Right renal pelvis (tissue), 4 donors: ENCODE data around the gene STING1. TPM values are rescaled to one million over a fixed set of nuclear protein-coding genes. Genes with fewer than 3 reads are reported as not detected.
"Not testable (repeated sequence)": the region's sequence is repeated elsewhere in the genome, so short reads cannot be mapped to it uniquely, and the experiment has no call there.

ENCODE experiments used
- DNase-seq, 4 donors: peaks; one replicate each; pipeline ENCODE4 v3.0.0-alpha.2; 2013; ENCODE audit warnings: low read depth in 4 of 4, low spot score in 3 of 4, missing footprints in 1 of 4
- polyA plus RNA-seq, 4 donors: library from polyadenylated mRNA; unstranded; fragments of 120-200 nt; gene quantifications; one replicate each; pipeline ENCODE4 v1.2.1, GENCODE V29; 2013; ENCODE audit not compliant: insufficient read length in 4 of 4

The STING1 gene
- 10 to 100 TPM; 28.0 to 35.8 (median 31.7) TPM for polyA plus RNA-seq

- DNase-seq: peak; percentile 55 to 67 (median 62)
Observed at GRCh38 chr5:139482050-139482889, at the start of gene STING1. Gene STING1, minus strand, starts transcription at chr5:139482758. Its CDS starts 1,054 bp downstream, at chr5:139481704.

DNA sequence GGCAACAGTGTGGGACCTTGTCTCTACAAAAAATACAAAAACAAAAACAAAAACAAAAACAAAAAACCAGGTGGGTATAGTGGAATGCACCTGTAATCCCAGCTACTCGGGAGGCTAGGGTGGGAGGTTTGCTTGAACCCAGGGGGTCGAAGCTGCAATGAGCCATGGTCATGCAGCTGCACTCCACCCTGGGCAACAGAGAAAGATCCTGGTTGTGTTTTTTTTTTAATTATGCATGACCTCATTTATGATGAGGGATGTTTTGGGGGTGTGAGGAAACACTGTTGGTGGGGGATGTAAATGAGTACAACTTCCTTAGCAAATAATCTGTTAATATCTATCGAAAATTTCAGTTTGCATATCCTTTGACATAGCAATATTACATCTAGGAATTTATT lies 49.2 kb upstream of the STING1 start:
- no peak for DNase-seq

DNA sequence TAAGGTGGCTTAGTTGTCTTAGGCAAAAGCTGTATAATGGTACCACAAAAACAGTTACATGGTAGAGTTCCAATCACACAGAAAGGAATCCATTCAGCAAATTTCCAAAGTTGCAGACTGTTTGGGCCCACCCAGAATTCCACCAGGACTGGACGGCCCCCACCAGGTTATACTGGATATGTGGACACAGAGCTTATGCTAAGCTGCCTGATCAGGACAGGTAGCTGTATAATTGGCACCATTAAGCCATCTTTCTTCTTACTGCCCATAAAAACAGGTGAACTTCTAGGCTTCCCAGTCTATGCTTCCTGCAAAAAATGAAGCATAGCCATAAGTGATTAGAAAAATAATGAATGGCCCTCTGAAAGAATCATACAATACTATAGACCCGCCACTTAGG lies 47.5 kb upstream of the STING1 start:
- not testable (repeated sequence) for DNase-seq

DNA sequence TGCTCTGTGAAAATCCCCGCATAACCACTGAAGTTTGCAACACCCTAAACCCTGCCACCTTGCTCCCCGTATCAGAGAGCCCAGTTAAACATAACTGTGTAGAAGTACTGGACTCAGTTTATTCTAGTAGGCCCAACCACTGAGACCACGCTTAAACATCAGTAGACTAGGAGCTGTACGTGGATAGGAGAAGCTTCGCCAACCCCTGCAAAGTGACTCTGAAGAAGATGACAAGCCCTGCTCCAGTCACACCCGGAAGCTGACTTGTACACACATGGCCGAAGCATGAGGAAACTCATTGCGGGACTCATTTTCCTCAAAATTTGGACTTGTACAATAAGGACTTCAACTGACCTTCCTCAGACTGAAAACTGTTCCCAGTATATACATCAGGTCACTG lies 46.1 kb upstream of the STING1 start:
- DNase-seq: not testable (repeated sequence)

GRCh38 chr5:139527896-139528467 lies 45.4 kb upstream of the STING1 start:
- DNase-seq: not testable (repeated sequence)

DNA sequence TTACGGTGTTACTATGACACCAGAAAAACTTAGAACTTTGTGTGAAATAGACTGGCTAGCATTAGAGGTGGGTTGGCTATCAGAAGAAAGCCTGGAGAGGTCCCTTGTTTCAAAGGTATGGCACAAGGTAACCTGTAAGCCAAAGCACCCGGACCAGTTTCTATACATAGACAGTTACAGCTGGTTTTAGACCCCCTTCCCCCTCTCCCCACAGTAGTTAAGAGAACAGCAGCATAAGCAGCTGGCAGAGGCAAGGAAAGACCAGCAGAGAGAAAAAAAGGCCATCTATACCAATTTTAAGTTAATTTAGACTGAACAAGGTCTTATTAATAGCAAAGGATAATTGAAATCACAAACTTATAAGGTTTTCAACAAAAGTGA lies 44.5 kb upstream of the STING1 start:
- DNase-seq: not testable (repeated sequence)

GRCh38 chr5:139526309-139527089 lies 43.9 kb upstream of the STING1 start:
- DNase-seq: not testable (repeated sequence)

- DNase-seq: not testable (repeated sequence)
Observed at GRCh38 chr5:139525586-139526308, 43.2 kb upstream of the STING1 start.

- no peak for DNase-seq
Observed at GRCh38 chr5:139524940-139525585, 42.5 kb upstream of the STING1 start.

DNA sequence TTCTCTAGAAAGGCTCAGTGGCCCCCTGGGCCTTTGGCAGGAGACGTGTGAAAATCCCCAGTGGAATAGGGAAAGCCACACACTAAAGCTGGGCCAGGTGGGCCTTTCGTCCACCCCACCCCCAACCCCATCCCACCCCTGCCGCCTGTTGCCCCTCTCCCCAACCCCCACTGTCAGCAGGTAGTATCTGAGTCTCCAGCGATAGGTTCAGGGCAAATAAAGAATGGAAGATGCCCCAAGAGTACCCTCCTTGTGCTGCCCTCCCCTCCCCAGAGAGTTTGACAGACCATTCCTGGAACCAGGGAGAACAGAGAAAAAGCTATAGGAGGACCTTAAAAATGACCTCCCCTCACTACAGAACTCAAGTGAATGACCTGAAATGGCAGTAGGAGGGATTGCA lies 41.9 kb upstream of the STING1 start:
- DNase-seq: no peak

GRCh38 chr5:139523635-139524445 lies 41.3 kb upstream of the STING1 start:
- no peak for DNase-seq

DNA sequence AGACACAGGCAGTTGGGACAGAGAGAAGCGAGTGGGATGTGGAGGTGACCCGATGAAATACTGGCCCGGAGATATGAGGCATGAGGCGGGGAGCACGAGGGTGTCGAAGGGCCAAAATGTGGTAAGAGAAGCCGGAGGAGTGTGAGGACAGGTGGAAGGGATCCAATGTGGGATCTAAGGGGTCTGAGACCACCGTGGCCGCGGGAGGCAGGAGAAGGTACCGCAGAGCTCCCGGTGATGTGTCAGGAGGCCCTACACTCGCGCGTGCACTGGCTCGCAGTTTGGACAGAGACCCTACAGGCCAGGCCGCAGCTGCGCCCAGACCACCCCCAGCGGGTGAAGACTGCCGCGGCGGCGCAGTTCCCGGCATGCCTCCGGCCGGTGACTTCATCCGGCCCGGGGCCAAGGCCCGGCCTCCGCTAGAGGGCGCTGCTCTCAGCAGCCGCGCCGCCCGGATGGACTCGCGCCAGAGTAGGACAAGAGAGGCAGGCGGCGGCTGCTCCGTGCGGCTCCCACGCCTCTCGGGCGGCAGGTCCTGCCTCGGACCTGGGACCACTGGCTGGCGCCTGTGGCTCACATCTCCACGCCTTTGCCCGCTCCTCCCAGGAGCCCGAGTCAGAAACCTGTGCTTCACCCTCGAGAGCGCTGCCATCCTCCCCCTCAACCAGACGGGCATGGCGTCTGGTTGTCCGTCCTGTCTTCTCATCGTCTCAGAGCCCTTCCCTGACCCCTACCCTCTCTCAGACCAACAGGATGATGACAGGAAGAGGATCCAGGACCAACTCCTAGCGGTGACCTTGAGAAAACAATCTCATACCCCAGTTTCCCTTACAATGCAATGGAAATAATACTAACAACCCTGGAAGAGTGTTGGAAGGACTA lies 35.4 kb upstream of the STING1 start:
- peak; percentile 86 to 91 (median 88) for DNase-seq

GRCh38 chr5:139514486-139514856 lies 31.9 kb upstream of the STING1 start:
- no peak for DNase-seq

DNA sequence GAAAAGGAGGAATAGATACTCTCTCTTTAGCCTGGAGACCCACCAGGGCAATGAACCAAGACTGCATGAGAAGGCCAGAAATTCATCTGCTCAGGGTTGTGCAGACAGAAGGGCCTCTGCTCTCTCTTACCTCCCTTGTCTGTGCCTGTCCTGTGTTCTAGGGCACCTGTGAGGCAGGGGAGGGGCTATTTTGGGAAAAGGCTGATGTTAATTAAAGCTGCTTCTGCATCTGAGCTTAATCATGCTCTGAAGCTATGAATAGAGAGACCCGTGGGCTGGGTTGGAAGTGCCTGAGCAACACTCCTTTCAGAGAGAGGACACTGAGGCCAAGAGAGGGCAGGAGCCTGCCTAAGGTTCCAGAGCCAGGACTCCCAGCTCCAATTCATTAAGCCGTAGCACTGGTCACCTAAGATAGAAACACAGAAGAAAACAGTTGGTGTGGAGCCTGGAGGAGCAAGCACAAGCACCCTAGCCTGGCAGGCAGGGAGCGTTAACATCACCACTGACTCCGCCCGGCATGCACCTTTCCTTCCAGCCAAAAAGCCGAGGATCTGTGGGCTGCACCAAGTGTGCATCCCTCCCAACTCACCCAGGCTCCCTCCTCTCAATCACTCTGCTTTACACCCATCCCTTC lies 31.4 kb upstream of the STING1 start:
- DNase-seq: no peak

DNA sequence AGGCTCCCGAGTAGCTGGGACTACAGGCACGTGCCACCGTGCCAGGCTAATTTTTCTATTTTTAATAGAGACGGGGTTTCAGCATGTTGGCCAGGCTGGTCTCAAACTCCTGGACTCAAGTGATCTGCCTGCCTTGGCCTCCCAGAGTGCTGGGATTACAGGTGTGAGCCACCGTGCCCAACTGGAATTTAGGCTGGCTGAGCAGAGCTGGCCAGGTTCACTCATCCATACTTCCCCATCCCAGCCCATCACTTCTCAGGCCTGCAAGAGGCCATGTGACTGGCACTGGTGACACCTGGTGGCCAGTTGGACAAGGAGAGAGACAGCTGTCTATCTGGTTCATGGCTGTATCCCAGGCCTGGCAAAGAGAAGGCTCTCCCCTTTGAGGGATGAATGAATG lies 30.9 kb upstream of the STING1 start:
- peak; percentile 48 to 53 (median 52) for DNase-seq

DNA sequence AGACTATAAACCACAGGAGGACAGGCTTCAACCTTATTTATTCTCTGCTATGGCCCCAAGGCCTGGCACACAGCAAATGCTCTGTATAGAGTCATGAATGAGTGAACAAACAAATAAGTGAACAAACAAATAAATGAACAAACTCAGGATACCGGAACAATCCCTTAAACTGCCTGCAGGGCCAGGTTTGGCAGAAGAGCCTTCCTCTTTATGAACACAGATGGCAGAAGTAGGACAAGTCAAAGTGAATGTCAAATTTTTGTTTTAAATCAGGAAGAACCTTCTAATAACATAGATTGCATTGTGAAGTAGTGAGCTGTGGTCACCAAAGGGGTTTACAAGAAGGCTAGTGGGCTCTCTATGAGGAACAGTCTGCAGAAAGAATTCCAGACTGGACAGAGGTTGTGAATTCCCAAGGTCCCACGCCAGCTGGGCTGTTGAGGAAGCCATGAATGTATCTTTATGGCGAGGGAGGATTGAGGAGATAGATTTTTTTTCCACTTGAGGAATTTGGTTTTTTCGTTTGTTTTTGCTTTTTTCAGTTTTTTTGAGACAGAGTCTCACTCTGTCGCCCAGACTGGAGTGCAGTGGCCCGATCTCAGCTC lies 30.3 kb upstream of the STING1 start:
- no peak for DNase-seq

DNA sequence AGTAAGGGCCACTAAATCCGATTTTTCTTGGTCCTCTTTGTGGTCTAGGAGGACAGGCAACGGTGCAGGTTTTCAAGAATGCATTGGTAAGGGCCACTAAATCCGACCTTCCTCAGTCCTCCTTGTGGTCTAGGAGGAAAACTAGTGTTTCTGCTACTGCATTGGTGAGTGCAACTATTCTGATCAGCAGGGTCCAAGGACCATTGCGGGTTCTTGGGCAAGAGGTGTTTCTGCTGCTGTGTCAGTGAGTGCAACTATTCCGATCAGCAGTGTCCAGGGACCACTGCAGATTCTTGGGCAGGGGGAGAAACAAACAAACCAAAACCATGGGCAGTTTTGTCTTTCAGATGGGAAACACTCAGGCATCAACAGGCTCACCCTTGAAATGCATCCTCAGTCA lies 22.2 kb upstream of the STING1 start:
- not testable (repeated sequence) for DNase-seq
